Effector CD4-positive, alpha-beta T cell (primary cell): ENCODE data around the gene DOCK4.

ENCODE experiments used
- DNase-seq: peaks from one replicate; pipeline ENCODE4 v3.0.0-alpha.2; 2020

DOCK4 gene

GRCh38 chr7:111836592-111836991 is 369.6 kb downstream of the DOCK4 start:
- DNase-seq = no peak

DNA sequence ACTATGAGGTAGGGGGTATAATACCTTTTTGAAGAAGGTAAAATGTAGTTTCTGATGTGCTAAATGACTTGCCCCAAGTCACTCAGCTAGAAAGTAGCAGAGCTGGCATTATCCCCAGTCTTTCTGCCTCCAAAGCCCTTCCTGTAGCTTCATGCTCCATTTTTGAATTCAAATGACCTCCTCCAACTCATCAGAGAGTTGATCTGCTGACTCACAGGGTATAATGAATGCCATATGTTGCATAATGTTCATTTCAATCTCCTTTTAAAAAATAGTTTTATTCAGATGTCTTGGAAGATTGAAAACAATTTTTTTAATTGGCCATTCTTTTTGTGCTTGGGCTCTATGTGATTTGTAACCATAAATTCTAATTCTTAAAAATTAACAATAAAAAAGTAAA is 371.1 kb downstream of the DOCK4 start:
- DNase-seq = no peak

DNA sequence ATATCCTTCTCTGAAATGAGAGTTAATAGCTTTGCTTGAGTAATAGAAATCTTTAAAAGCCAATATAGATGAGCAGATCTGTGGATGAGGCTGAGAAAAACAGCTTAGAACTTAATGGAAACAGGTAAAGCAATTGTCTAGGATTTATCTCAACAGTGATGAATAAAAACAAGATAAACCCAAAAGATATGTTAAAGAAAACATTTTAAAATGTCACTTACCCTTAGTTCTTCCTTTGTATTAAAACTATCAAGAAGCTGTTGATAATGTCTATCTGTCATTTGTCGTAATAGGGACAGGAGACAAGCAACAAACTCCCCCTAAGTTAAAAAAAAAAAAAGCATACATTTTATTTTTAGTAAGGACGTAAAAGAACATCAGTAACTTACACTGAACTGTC is 371.8 kb downstream of the DOCK4 start:
- DNase-seq = no peak

- DNase-seq = no peak
Observed at GRCh38 chr7:111833466-111833865, 372.7 kb downstream of the DOCK4 start.

DNA sequence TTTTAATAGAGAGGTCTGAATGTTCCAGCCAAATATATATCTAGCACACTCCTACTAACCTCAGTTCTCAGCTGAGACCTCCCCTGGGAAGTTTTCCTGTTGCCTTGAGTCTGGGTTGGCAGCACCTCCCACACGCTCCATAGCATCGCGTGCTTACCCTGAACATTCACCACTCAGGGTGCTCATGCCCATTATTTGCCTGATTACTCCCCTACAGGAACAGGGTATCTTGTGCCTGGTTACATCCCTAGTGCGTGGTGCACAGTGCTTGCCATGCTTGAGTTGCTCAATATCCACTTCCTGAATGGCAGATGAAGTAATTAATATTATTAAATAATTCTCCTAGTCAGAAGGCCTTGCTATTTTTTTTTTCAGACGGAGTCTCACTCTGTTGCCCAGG is 374.0 kb downstream of the DOCK4 start:
- DNase-seq = no peak

DNA sequence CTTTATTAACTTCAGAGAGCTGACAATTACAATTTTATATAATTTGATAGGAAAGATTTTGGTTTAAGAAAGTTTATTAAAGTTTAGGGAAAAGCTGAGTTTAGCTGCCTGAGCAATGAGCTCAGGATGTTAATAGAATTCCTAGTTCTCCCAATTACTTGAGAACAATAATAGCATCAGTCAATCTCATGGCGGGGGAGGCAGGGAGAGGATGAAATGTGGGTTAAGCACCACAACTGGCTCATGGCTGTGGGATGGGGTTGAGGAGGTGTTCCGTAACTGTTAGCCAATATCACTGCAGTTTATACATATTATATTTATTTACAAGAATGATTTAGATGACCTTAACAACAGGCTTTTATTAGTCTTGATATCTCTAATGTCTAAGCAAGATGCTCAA is 377.0 kb downstream of the DOCK4 start:
- no peak for DNase-seq

DNA sequence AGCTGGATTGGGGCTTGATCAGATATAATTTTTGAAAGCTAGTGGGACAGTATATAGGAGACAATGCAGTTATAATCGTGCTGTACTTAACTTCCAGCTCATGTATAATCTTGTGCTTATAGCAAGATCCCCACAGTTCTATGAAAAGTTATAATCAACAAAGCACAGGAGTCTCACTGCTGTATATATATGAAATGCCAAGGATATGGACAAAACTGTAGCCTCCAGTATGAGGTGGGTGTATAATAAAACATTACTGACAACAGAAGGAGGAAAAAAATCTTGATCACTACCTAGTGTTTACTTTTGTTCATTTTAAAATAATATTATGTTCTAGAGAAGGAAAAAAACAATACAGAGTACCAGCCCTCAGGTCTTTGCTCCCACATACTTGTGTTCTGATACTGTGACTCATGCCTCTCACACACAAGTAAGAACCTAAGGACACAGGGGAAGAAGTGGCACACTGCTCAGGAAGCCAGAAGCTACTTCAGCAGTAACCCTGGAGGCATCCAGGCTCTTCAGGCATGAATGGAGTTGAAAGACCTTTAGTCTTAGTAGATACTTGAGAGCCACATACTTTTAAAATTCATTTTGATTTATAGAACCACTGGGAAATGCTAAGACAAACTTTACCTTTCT is 378.2 kb downstream of the DOCK4 start:
- no peak for DNase-seq

DNA sequence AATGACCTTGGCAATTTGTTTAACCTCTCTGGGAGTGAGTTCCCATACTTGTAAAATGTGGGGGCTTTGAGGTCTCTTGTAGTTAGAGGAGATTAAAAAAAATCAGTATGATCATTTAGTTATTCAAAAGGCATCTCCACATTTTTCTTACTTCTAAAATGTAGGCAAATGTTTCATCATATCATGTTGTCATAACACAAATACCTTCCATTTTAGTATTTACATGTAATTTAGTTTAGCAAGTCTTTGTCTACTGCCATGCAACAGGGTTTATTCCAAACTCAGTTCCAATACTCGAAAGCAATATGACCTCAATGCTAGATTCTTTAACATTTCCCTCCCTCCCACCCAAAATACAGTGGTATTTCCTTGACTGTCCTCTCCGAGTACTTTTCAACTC is 381.2 kb downstream of the DOCK4 start:
- DNase-seq = no peak

- no peak for DNase-seq
Observed at GRCh38 chr7:111823826-111824225, 382.4 kb downstream of the DOCK4 start.

GRCh38 chr7:111821046-111821445 is 385.2 kb downstream of the DOCK4 start:
- no peak for DNase-seq

- no peak for DNase-seq
Observed at GRCh38 chr7:111820621-111821020, 385.6 kb downstream of the DOCK4 start.

GRCh38 chr7:111820121-111820520 is 386.1 kb downstream of the DOCK4 start:
- no peak for DNase-seq

- DNase-seq = no peak
Observed at GRCh38 chr7:111815354-111815753, 390.8 kb downstream of the DOCK4 start.

DNA sequence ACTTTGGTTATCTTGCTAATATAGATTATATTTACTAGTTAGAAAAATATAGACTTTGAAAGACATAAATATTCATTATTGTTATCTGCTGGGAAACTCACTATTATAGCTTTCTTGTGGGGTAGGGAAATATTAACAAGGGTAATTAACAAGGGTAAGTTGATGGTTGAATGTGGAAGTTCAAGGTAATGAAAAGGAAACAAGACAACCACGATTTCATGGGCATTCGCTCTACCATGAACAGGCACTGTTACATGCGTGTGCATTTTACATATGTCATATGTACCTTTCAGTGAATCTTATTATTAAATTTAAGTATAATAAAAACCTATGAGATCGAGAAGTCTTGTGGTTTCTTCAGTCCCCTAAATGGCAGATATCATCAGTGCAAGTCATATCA is 392.9 kb downstream of the DOCK4 start:
- DNase-seq = no peak

DNA sequence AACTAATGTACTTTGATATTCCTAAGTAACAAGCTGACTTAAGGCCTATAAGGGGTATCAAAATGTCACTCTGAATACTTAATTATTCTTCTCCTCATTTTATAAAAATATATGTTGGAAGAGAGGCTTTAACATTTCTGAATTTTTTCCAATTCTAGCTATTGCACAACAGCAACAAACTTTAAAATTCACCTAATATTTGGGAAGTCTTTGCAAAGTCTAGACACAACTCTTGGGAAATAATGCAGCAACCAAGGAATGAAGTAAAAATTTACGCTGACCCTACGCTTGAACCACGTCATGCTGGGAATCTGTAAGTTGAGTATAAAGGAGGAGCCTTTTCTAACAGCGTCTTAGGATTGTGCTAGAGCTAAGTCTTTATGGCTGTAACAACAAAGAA is 400.0 kb downstream of the DOCK4 start:
- DNase-seq = no peak

DNA sequence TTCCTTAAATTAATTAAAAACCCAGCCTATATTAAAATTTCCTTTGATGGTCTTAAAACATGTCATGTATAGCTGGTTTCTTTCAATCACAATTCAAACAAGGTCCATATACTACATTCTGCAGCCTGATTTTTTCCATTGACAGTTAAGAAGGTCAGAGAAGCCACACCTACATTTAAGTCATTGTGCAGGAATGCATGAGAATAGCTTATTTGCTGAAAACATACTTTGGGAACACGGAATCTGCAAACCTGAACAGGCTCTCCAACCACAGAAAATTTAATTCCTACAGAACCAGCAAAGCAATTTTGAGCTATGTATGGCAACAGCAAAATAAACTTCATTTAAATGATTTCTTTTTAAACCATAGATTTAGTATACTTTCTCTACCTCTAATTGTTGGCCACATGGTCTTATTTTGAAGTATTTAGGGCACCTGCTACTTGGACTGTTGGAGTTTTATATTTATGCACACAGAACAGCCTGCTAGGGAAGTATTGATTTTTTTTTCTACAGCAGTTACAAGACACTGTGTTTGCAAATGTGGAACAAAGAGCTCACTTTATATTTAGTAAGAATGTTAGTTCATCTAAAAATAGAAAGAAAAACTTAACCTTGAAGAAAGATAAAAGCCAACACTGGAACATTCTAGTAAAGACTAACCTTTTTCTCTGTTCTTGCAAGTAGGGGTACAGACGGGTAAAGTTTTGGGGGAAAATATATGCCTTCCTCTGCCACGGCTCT is 403.0 kb downstream of the DOCK4 start:
- DNase-seq = no peak

DNA sequence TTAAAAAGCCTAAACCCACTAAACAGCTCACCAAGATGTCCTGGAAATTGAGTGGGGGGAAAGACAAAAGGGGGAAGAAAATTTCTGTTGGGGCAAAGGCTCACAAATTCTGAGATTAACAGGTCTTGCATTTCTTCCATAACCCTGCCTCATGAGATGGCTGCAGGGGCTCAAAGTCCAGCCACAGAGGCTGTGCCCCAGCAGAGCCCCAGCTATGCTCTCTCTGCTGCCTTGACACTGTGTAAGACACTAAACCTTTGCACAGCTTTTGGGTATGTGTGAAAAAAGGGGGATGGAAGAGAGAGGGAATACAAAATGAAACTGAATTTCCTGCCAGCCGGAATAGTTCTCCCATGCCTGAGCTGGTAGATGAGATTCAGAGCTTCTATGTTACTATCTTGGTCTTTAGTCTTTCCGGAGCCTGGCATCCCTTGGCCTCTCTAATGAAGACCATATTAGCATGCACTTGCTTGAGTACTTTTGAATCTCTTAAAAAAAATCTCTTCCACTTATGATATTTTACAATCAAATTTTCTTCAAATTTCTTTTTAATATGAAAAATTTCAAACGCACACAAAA is 403.9 kb downstream of the DOCK4 start:
- DNase-seq = no peak

GRCh38 chr7:111801277-111801676 is 404.9 kb downstream of the DOCK4 start:
- no peak for DNase-seq

GRCh38 chr7:111796671-111797070 is 409.5 kb downstream of the DOCK4 start:
- DNase-seq = no peak

- no peak for DNase-seq
Observed at GRCh38 chr7:111789870-111790269, 416.3 kb downstream of the DOCK4 start.

DNA sequence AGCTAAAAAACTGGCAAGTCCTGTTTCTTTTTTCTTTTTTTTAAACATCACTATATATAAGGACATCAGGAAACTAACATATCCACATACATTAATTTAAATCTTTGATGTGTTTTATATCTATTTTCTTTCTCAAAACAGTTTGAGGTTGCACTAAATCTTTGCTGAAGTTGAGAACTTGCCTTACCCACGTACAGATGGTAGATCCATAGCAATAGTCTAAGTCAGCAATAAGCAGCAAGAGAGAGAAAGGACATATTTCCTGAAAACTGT is 417.2 kb downstream of the DOCK4 start:
- no peak for DNase-seq

- DNase-seq = no peak
Observed at GRCh38 chr7:111788286-111789047, 417.7 kb downstream of the DOCK4 start.

GRCh38 chr7:111787741-111788140 is 418.5 kb downstream of the DOCK4 start:
- DNase-seq = no peak

- no peak for DNase-seq
Observed at GRCh38 chr7:111787099-111787498, 419.1 kb downstream of the DOCK4 start.
